HCEC 1CT (cell line): ENCODE measurements around the gene NUP188.

Source experiments
- DNase-seq: peaks from one replicate; pipeline ENCODE4 v3.0.0-alpha.2; 2017

NUP188 gene

GRCh38 chr9:128913995-128914772, 33.3 kb upstream of the NUP188 start:
- no peak for DNase-seq

GRCh38 chr9:128916204-128916603, 31.3 kb upstream of the NUP188 start:
- no peak for DNase-seq

- no peak for DNase-seq
Measured at GRCh38 chr9:128916745-128917144, 30.8 kb upstream of the NUP188 start.

GRCh38 chr9:128917151-128917849, 30.2 kb upstream of the NUP188 start:
- peak; percentile 39 for DNase-seq

GRCh38 chr9:128918921-128919320, 28.6 kb upstream of the NUP188 start:
- DNase-seq, result no peak

- no peak for DNase-seq
Measured at GRCh38 chr9:128919402-128920089, 28.0 kb upstream of the NUP188 start.

GRCh38 chr9:128920381-128921058, 27.0 kb upstream of the NUP188 start, which contains the start of gene PHYHD1:
Gene PHYHD1, plus strand, starts transcription at chr9:128920982. Its CDS starts 1,342 bp downstream, at chr9:128922324.
- peak; percentile 90 for DNase-seq

GRCh38 chr9:128921881-128922763, 25.4 kb upstream of the NUP188 start:
- peak; percentile 59 for DNase-seq

GRCh38 chr9:128923493-128923883, 24.0 kb upstream of the NUP188 start:
- DNase-seq, result no peak

GRCh38 chr9:128927731-128928411, 19.6 kb upstream of the NUP188 start:
- DNase-seq, result peak; percentile 35

GRCh38 chr9:128928624-128929023, 18.9 kb upstream of the NUP188 start:
- DNase-seq, result no peak

- DNase-seq, result no peak
Measured at GRCh38 chr9:128929560-128929959, 17.9 kb upstream of the NUP188 start.

GRCh38 chr9:128933731-128934130, 13.8 kb upstream of the NUP188 start:
- no peak for DNase-seq

GRCh38 chr9:128936171-128936865, 11.2 kb upstream of the NUP188 start:
- no peak for DNase-seq

- no peak for DNase-seq
Measured at GRCh38 chr9:128937310-128938165, 10.0 kb upstream of the NUP188 start.

- DNase-seq, result no peak
Measured at GRCh38 chr9:128940271-128940921, 7.1 kb upstream of the NUP188 start.

GRCh38 chr9:128940946-128941755, 6.3 kb upstream of the NUP188 start:
- DNase-seq, result no peak
